Adrenal gland (tissue), 12 donors: Measurements from ENCODE around the gene FGD4. TPM values are rescaled to one million over a fixed set of nuclear protein-coding genes. Genes with fewer than 3 reads are reported as not detected.

Experiments
- DNase-seq, 7 donors: peaks; one replicate each; pipeline ENCODE4 v3.0.0-alpha.2; 2019 to 2020
- H3K27ac ChIP-seq, 5 donors: fragments of 200-600 bp; sonication (generic) in 4 of 5; 1 replicate in 3 of 5; 2 replicates in 2 of 5; pipeline versions ENCODE4 v1.5.1 to v1.8.0; 2016 to 2020; ENCODE audit warnings: mild to moderate bottlenecking in 1 of 5
- H3K27me3 ChIP-seq: fragments of 200-600 bp; 2 replicates; pipeline ENCODE4 v1.8.0; 2021
- H3K36me3 ChIP-seq, 2 donors: fragments of 200-600 bp; replicated peaks in 1 of 2; 1 replicate in 1 of 2; 2 replicates in 1 of 2; pipeline versions ENCODE4 v1.5.1 to v1.8.0; 2018 to 2022
- H3K4me1 ChIP-seq, 2 donors: fragments of 200-600 bp; replicated peaks in 1 of 2; 1 replicate in 1 of 2; 2 replicates in 1 of 2; pipeline versions ENCODE4 v1.5.1 to v1.8.0; 2018 to 2021
- H3K4me3 ChIP-seq, 4 donors: fragments of 200-600 bp; sonication (generic) in 3 of 4; one replicate each; pipeline ENCODE4 v1.5.1; 2016 to 2018
- H3K9me3 ChIP-seq, 3 donors: fragments of 200-600 bp; sonication (generic) in 1 of 3; replicated peaks in 1 of 3; 1 replicate in 2 of 3; 2 replicates in 1 of 3; pipeline versions ENCODE4 v1.5.1 to v1.8.0; 2016 to 2021
- CTCF ChIP-seq, 6 experiments: fragments of 450-650 bp in 4 of 6; fragments of 200-600 bp in 2 of 6; sonication (generic) in 1 of 6; IDR thresholded peaks; 1 replicate in 5 of 6; 2 replicates in 1 of 6; pipeline versions ENCODE4 v1.5.1 to v1.8.0; 2016 to 2021; ENCODE audit warnings: antibody characterized with exemption in 6 of 6, mild to moderate bottlenecking in 2 of 6, moderate library complexity in 1 of 6
- POLR2A ChIP-seq, 2 donors: fragments of 450-650 bp; IDR thresholded peaks; one replicate each; pipeline ENCODE4 v1.6.1; 2017; ENCODE audit warnings: antibody characterized with exemption in 2 of 2, mild to moderate bottlenecking in 2 of 2, moderate library complexity in 1 of 2
- WGBS, 4 donors: extraction: QIAGEN DNeasy Blood & Tissue Kit in 2 of 4; methylation state at CpG; one replicate each; pipeline versions ENCODE4 v1.1.5 to v1.1.7; 2013 to 2017; 5-methylcytosine and 5-hydroxymethylcytosine counted together
- intact Hi-C, 2 donors: fragments of 100-400 bp; cut with DNase I; formaldehyde crosslinking; loops; one replicate each; pipeline versions ENCODE4 v1.14.1 to v1.15.0; 2022 to 2023
- polyA plus RNA-seq, 3 donors: library from polyadenylated mRNA; stranded (reverse); fragments of 200-250 nt in 2 of 3; fragments of 350-450 nt in 1 of 3; fragmentation: Illumina TruSeq in 1 of 3; extraction: RNeasy Lipid Tissue Mini Kit (QIAGEN cat#74804) in 1 of 3; gene quantifications; one replicate each; pipeline ENCODE4 v1.2.3, GENCODE V29; 2013 to 2014
- total RNA-seq, 9 donors: library from RNA; depleted of rRNA in 4 of 9; stranded (reverse); fragments of >200 nt in 4 of 9; fragments of 120-200 nt in 1 of 9; fragmentation: NEBNext Ultra II Directional in 1 of 9; extraction: Animal tissue kit (Norgen Biotek cat#: 25700) in 1 of 9; gene quantifications; one replicate each; pipeline versions ENCODE4 v1.1.0 to v1.2.4, GENCODE V29; 2013 to 2023
- donor health status: healthy with polysubstance abuse.
- donor health status: Bipolar disorder and iron deficiency.
- donor health status: DM: yes; HTN: yes; CAD: no.
- donor health status: DM: no; HTN: no; CAD: no.
- donor health status: DM: no; HTN: no; CAD: no.
- donor health status: DM: yes; HTN: yes; CAD: no.

FGD4 gene
- total and polyA plus RNA-seq, 12 donors: 1.7 to 38.5 (median 16.6) TPM

DNA sequence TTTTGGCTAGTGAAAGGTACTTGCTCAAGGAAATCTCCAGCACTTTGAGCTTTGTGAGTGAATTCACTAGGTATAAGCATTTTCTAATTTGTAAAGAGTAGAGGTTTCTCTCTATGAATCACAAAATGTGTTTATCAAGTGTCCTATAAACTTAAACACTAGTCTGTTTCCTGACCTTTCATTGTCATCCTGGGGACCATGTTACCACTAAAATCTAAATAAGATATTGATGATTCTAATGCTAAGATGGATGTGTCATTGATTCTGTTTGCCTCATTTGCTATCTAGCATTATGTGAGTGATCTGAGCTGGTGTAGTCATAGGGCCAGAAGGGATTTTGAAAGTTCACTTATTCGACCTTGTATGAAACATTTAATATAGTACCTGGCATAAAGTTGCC lies 199.3 kb downstream of the FGD4 start:
- H3K27me3 ChIP-seq: no peaks in the 10 kb centered on the region
- WGBS, 4 donors: 50 to 75% (median 62%) methylated on average over 1 of the region's 1 CpG
- no peak overlapping the region for H3K27ac ChIP-seq
- intact Hi-C loops: no loop called here
- H3K9me3 ChIP-seq: no peaks in the 10 kb centered on the region
- TF ChIP-seq CTCF (IDR thresholded peaks at IDR 0.05) (no peak), POLR2A (IDR thresholded peaks at IDR 0.05) (no peak)
- DNase-seq: no peak
- H3K4me3 ChIP-seq: no peak overlapping the region
- no peaks in the 10 kb centered on the region for H3K4me1 ChIP-seq
- H3K36me3 ChIP-seq: peaks cover 0 to 15% of the 10 kb centered on the region in 2 donors

- 73 to 89% (median 82%) methylated on average over 2 of the region's 2 CpGs for WGBS, 4 donors
- TF ChIP-seq CTCF (IDR thresholded peaks at IDR 0.05): no peak
- TF ChIP-seq POLR2A (IDR thresholded peaks at IDR 0.05): no peak
- Histone ChIP-seq H3K4me1 (no peaks in the 10 kb centered on the region), H3K9me3 (no peaks in the 10 kb centered on the region), H3K36me3 (peaks cover 0 to 15% of the 10 kb centered on the region in 2 donors), H3K4me3 (no peak overlapping the region), H3K27me3 (no peaks in the 10 kb centered on the region), H3K27ac (no peak overlapping the region)
- intact Hi-C loops: no loop called here
- no peak for DNase-seq
Measured at GRCh38 chr12:32600681-32601080, 201.3 kb downstream of the FGD4 start.

DNA sequence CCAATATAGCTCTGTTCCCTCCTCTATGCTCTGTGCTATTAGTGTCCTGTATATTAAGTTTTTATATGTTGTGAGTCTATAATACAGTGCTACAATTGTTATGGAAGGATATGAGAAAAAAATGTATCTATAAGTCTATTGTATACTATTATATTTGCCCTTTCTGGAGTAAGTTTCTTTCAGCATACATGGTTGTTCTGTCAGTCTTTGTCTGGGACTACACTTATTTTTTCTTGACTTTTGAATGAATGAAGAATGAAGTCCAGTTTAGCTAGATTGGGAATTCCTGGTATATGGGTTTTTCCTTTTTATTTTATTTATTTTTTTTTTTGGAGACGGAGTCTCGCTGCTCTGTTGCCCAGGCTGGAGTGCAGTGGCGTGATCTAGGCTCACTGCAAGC lies 203.7 kb downstream of the FGD4 start:
- H3K27me3 ChIP-seq: no peaks in the 10 kb centered on the region
- no peaks in the 10 kb centered on the region for H3K9me3 ChIP-seq
- no peak for DNase-seq
- no peak overlapping the region for H3K27ac ChIP-seq
- intact Hi-C loops: no loop called here
- 95 to 96% (median 96%) methylated on average over 3 of the region's 3 CpGs for WGBS, 4 donors
- H3K4me1 ChIP-seq: no peaks in the 10 kb centered on the region
- TF ChIP-seq CTCF (IDR thresholded peaks at IDR 0.05): no peak
- no peak for TF ChIP-seq POLR2A (IDR thresholded peaks at IDR 0.05)
- peaks cover 0 to 21% of the 10 kb centered on the region in 2 donors for H3K36me3 ChIP-seq
- H3K4me3 ChIP-seq: no peak overlapping the region

DNA sequence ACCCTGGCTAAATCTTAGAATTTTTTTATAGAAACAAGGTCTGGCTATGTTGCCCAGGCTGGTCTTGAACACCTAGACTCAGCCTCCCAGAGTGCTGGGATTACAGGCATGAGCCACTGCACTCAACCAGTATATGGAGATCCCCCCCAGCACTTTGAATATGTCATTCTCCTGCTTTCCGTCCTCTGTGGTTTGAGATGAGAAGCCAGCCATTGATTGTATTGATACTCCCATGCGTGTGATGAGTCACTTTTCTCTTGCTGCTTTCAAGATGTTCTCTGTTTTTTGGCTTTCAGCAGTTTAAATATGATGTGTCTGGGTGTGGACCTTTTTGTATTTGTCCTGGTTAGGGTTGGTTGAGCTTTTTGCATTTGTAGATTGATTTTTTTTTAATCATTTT lies 204.5 kb downstream of the FGD4 start:
- Histone ChIP-seq H3K4me1 (no peaks in the 10 kb centered on the region), H3K4me3 (no peak overlapping the region), H3K27ac (no peak overlapping the region), H3K36me3 (peaks cover 0 to 24% of the 10 kb centered on the region in 2 donors), H3K9me3 (no peaks in the 10 kb centered on the region), H3K27me3 (no peaks in the 10 kb centered on the region)
- DNase-seq: no peak
- WGBS, 4 donors: 86 to 100% (median 92%) methylated on average over 2 of the region's 2 CpGs
- no peak for TF ChIP-seq POLR2A (IDR thresholded peaks at IDR 0.05)
- TF ChIP-seq CTCF (IDR thresholded peaks at IDR 0.05): no peak
- intact Hi-C loops: no loop called here
